Liver (tissue), 9 donors: ENCODE data around the gene COPZ1. TPM values are rescaled to one million over a fixed set of nuclear protein-coding genes. Genes with fewer than 3 reads are reported as not detected.

Source experiments
- DNase-seq: peaks from one replicate; pipeline ENCODE4 v3.0.0-alpha.2; 2017; ENCODE audit warnings: low spot score
- H3K27ac ChIP-seq, 2 donors: one replicate each; pipeline ENCODE4 v1.7.0; 2013; ENCODE audit warnings: inconsistent platforms in 2 of 2, low read length in 2 of 2, control low read depth in 1 of 2, low read depth in 1 of 2, mild to moderate bottlenecking in 1 of 2
- H3K27me3 ChIP-seq, 4 donors: one replicate each; pipeline versions ENCODE4 v1.6.1 to v1.7.0; 2013; ENCODE audit warnings: low read length in 3 of 4, inconsistent platforms in 1 of 4, mild to moderate bottlenecking in 1 of 4, moderate library complexity in 1 of 4; ENCODE audit not compliant: control insufficient read depth in 4 of 4, insufficient read depth in 4 of 4
- H3K36me3 ChIP-seq, 4 donors: one replicate each; pipeline versions ENCODE4 v1.6.1 to v1.7.0; 2013; ENCODE audit warnings: low read length in 3 of 4, mild to moderate bottlenecking in 3 of 4, low read depth in 1 of 4, moderate library complexity in 1 of 4; ENCODE audit not compliant: control insufficient read depth in 4 of 4, insufficient read depth in 3 of 4
- H3K4me1 ChIP-seq, 4 donors: one replicate each; pipeline versions ENCODE4 v1.6.1 to v1.7.0; 2013; ENCODE audit warnings: low read length in 3 of 4, mild to moderate bottlenecking in 3 of 4, moderate library complexity in 1 of 4; ENCODE audit not compliant: control insufficient read depth in 4 of 4, insufficient read depth in 4 of 4
- H3K4me3 ChIP-seq, 3 donors: one replicate each; pipeline versions ENCODE4 v1.6.1 to v1.7.0; 2013; ENCODE audit warnings: low read length in 3 of 3, control low read depth in 1 of 3, low read depth in 1 of 3, mild to moderate bottlenecking in 1 of 3
- H3K9ac ChIP-seq, 2 donors: one replicate each; pipeline ENCODE4 v1.7.0; 2013; ENCODE audit warnings: low read length in 2 of 2, mild to moderate bottlenecking in 2 of 2, moderate library complexity in 2 of 2, control low read depth in 1 of 2, low read depth in 1 of 2
- H3K9me3 ChIP-seq, 4 donors: one replicate each; pipeline versions ENCODE4 v1.6.1 to v1.7.0; 2013; ENCODE audit warnings: low read length in 3 of 4; ENCODE audit not compliant: control insufficient read depth in 4 of 4
- ATF3 ChIP-seq: IDR thresholded peaks from 2 replicates; pipeline ENCODE4 v1.6.1; 2016; ENCODE audit warnings: antibody characterized with exemption
- CTCF ChIP-seq: fragments of 150-350 bp; IDR thresholded peaks from 2 replicates; pipeline ENCODE4 v1.5.1; 2017; ENCODE audit warnings: improper control_type of control experiment, low read depth, low read length; ENCODE audit not compliant: missing input control
- EGR1 ChIP-seq, 2 donors: IDR thresholded peaks; 2 replicates each; pipeline ENCODE4 v1.6.1; 2016 to 2018; ENCODE audit warnings: antibody characterized with exemption in 2 of 2, low read depth in 2 of 2
- FOXA1 ChIP-seq: IDR thresholded peaks from 2 replicates; pipeline ENCODE4 v1.6.1; 2016; ENCODE audit warnings: antibody characterized with exemption
- FOXA2 ChIP-seq: IDR thresholded peaks from 2 replicates; pipeline ENCODE4 v1.6.1; 2016; ENCODE audit warnings: antibody characterized with exemption
- GABPA ChIP-seq, 2 donors: IDR thresholded peaks in 1 of 2; conservative IDR thresholded peaks in 1 of 2; 2 replicates each; pipeline ENCODE4 v1.6.1; 2016; ENCODE audit warnings: antibody characterized with exemption in 2 of 2, mild to moderate bottlenecking in 1 of 2, moderate library complexity in 1 of 2
- HNF4A ChIP-seq, 2 donors: conservative IDR thresholded peaks; 2 replicates each; pipeline ENCODE4 v1.6.1; 2016; ENCODE audit warnings: antibody characterized with exemption in 2 of 2, mild to moderate bottlenecking in 2 of 2
- HNF4G ChIP-seq: IDR thresholded peaks from 2 replicates; pipeline ENCODE4 v1.6.1; 2016; ENCODE audit warnings: antibody characterized with exemption
- JUND ChIP-seq, 2 donors: IDR thresholded peaks; 2 replicates each; pipeline ENCODE4 v1.6.1; 2016; ENCODE audit warnings: antibody characterized with exemption in 2 of 2
- MAX ChIP-seq: IDR thresholded peaks from 2 replicates; pipeline ENCODE4 v1.6.1; 2016; ENCODE audit warnings: antibody characterized with exemption
- NR2F2 ChIP-seq: IDR thresholded peaks from 2 replicates; pipeline ENCODE4 v1.6.1; 2016; ENCODE audit warnings: antibody characterized with exemption
- RAD21 ChIP-seq, 2 donors: IDR thresholded peaks; 2 replicates each; pipeline ENCODE4 v1.6.1; 2016; ENCODE audit warnings: antibody characterized with exemption in 2 of 2, mild to moderate bottlenecking in 2 of 2
- REST ChIP-seq: IDR thresholded peaks from 2 replicates; pipeline ENCODE4 v1.6.1; 2016; ENCODE audit warnings: antibody characterized with exemption, mild to moderate bottlenecking
- RXRA ChIP-seq, 2 donors: IDR thresholded peaks; 2 replicates each; pipeline ENCODE4 v1.6.1; 2017 to 2018; ENCODE audit warnings: antibody characterized with exemption in 2 of 2, mild to moderate bottlenecking in 1 of 2
- SP1 ChIP-seq: IDR thresholded peaks from 2 replicates; pipeline ENCODE4 v1.6.1; 2018; ENCODE audit warnings: antibody characterized with exemption, mild to moderate bottlenecking
- TAF1 ChIP-seq: conservative IDR thresholded peaks from 2 replicates; pipeline ENCODE4 v1.6.1; 2016; ENCODE audit warnings: antibody characterized with exemption, mild to moderate bottlenecking
- YY1 ChIP-seq: IDR thresholded peaks from 2 replicates; pipeline ENCODE4 v1.6.1; 2016; ENCODE audit warnings: antibody characterized with exemption, mild to moderate bottlenecking
- ZBTB33 ChIP-seq: IDR thresholded peaks from 2 replicates; pipeline ENCODE4 v1.6.1; 2016; ENCODE audit warnings: antibody characterized with exemption
- WGBS: extraction: QIAGEN DNeasy Blood & Tissue Kit; methylation state at CpG from one replicate; pipeline ENCODE4 v1.1.7; 2013; 5-methylcytosine and 5-hydroxymethylcytosine counted together
- polyA plus RNA-seq, 2 donors: library from polyadenylated mRNA; stranded (reverse) in 1 of 2; unstranded in 1 of 2; fragments of 200-250 nt in 1 of 2; fragments of >200 nt in 1 of 2; fragmentation: Nextera tagmentation in 1 of 2; extraction: Ambion mirVana in 1 of 2; gene quantifications; one replicate each; pipeline versions ENCODE4 v1.2.1 to v1.2.3, GENCODE V29; 2013 to 2015
- total RNA-seq, 2 donors: library from RNA; depleted of rRNA; stranded (reverse); fragments of >200 nt; gene quantifications; one replicate each; pipeline ENCODE4 v1.2.3, GENCODE V29; 2014
- donor health status: healthy.
- donor health status: healthy.
- donor health status: healthy.
- donor health status: healthy.
- donor health status: healthy.

Gene COPZ1
- total and polyA plus RNA-seq, 4 donors = 54.6 to 92.6 (median 79.8) TPM

GRCh38 chr12:54392485-54393206 is 67.7 kb downstream of the COPZ1 start (continued):
- TF ChIP-seq TAF1 = no peak
- no peak for TF ChIP-seq HNF4G
- no peak for TF ChIP-seq GABPA (IDR thresholded peaks at IDR 0.05 in 1 of 2, conservative IDR thresholded peaks at IDR 0.05 in 1 of 2)
- no peak for TF ChIP-seq JUND (IDR thresholded peaks at IDR 0.05)
- TF ChIP-seq FOXA1 = no peak

GRCh38 chr12:54393207-54393609 is 68.3 kb downstream of the COPZ1 start:
- TF ChIP-seq ATF3 (no peak), REST (no peak), SP1 (no peak), FOXA1 (no peak), CTCF (no peak), YY1 (no peak), HNF4G (no peak), JUND (IDR thresholded peaks at IDR 0.05) (no peak), TAF1 (no peak), RXRA (IDR thresholded peaks at IDR 0.05) (no peak), NR2F2 (no peak), MAX (no peak), GABPA (IDR thresholded peaks at IDR 0.05 in 1 of 2, conservative IDR thresholded peaks at IDR 0.05 in 1 of 2) (no peak), ZBTB33 (no peak), EGR1 (IDR thresholded peaks at IDR 0.05; ENCODE audit: low read depth in 2 of 2) (no peak), HNF4A (conservative IDR thresholded peaks at IDR 0.05) (no peak), FOXA2 (no peak), RAD21 (IDR thresholded peaks at IDR 0.05) (no peak)
- 85% methylated on average over 6 of the region's 6 CpGs for WGBS
- Histone ChIP-seq H3K27ac (no peak overlapping the region), H3K27me3 (no peaks in the 10 kb centered on the region), H3K4me3 (no peak overlapping the region), H3K9me3 (no peaks in the 10 kb centered on the region), H3K4me1 (peaks cover 0 to 5% (median 1%) of the 10 kb centered on the region in 4 donors), H3K9ac (no peak overlapping the region), H3K36me3 (peaks cover 6 to 39% (median 32%) of the 10 kb centered on the region in 4 donors)
- DNase-seq = no peak
